Upper lobe of left lung (tissue), 4 donors: ENCODE data around the gene CACNG7.

Experiments used
- CTCF ChIP-seq, 6 experiments: fragments of 450-650 bp in 4 of 6; fragments of 200-600 bp in 2 of 6; sonication (generic) in 2 of 6; IDR thresholded peaks; one replicate each; pipeline ENCODE4 v1.5.1; 2016 to 2019; ENCODE audit warnings: antibody characterized with exemption in 6 of 6
- EP300 ChIP-seq, 4 donors: sonication (generic); formaldehyde crosslinking; IDR thresholded peaks; one replicate each; pipeline ENCODE4 v1.5.1; 2017; ENCODE audit warnings: antibody characterized with exemption in 4 of 4, control low read depth in 2 of 4
- POLR2A ChIP-seq, 4 donors: fragments of 450-650 bp; IDR thresholded peaks; one replicate each; pipeline ENCODE4 v1.5.1; 2016 to 2017; ENCODE audit warnings: antibody characterized with exemption in 4 of 4, mild to moderate bottlenecking in 2 of 4
- POLR2AphosphoS5 ChIP-seq, 2 donors: sonication (generic); formaldehyde crosslinking; IDR thresholded peaks; one replicate each; pipeline ENCODE4 v1.5.1; 2017; ENCODE audit warnings: antibody characterized with exemption in 2 of 2

DNA sequence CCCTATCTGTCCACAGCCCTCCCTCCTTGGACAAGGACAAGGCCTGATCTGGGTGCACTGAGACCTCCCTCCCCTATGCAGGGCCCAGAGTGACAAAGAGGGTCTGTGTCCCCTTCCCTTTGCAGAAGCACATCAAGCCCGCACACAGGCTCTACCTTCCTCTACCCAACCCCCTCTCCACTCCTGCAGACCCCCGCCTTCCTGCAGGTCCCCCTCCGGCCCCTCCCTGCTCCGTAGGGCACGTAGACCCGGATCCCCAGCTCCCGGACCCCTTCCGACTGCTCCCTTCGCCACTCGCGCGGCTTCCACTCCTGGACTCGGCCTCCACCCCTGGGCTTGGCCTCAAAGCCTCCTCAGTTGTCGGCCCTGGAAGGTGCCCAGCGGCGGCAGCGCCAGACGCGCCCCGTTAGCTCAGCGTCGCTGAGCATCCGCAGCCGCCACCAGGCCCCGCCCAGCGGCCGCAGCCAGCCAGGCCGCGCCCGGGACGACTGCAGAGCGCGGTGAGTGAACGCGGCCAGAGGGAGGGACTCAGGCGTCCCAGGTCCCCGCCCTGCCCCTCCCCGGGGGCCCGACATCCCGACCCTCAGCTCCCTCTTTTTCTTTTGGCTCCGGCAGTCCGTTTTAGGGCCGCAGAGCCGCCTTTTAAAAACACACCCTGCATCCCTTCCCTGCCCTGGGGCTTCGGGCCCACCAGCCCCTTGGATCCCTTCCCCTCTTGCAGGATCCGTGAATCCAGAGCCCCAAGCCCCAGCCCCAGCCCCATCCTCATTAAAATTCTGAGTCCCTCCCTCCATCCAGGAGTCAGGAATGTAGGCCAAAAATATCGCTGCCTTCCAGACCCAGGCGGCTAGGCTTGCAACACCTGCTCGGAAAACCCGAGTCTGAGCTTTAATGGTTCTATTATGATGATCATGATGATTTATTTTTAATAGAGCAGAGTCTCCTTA, 42.9 kb upstream of the CACNG7 start:
- TF ChIP-seq POLR2A (IDR thresholded peaks at IDR 0.05) (peak in 2 of 4 donors; percentile 51 to 61), CTCF (IDR thresholded peaks at IDR 0.05) (peak in 1 of 6 experiments; percentile 31), EP300 (IDR thresholded peaks at IDR 0.05) (no peak), POLR2AphosphoS5 (IDR thresholded peaks at IDR 0.05) (peak; percentile 41 to 73)
